H1 (cell line): ENCODE data around the gene FBXO30. TPM values are rescaled to one million over a fixed set of nuclear protein-coding genes. Genes with fewer than 3 reads are reported as not detected.

Experiments used
- CTCF ChIA-PET: fragments of 300-600 bp; sonication (Branson Sonifier 250); formaldehyde crosslinking; loops from one replicate; lab custom pipeline; 2021; ENCODE audit not compliant: partially characterized antibody; lab: Charles Lee
- POLR2A ChIA-PET: fragments of 300-600 bp; sonication (Branson Sonifier 250); formaldehyde crosslinking; loops from one replicate; lab custom pipeline; 2021; ENCODE audit warnings: inconsistent platforms; ENCODE audit not compliant: partially characterized antibody; lab: Charles Lee
- DNase-seq, 2 experiments: peaks; one replicate each; pipeline versions ENCODE4 v3.0.0 to v3.0.0-alpha.2; 2010 to 2022; ENCODE audit warnings: low spot score in 2 of 2, low read depth in 1 of 2, mixed read lengths in 1 of 2
- FAIRE-seq: peaks from 2 replicates; lab custom pipeline; 2011; peaks lifted over from hg19 to GRCh38; lab: Jason Lieb, UNC
- H2AFZ ChIP-seq: 2 replicates; pipeline ENCODE4 v1.8.1; 2012; ENCODE audit warnings: low read length, inconsistent platforms
- H2AK5ac ChIP-seq: 2 replicates; pipeline ENCODE4 v1.6.1; 2013; ENCODE audit warnings: low read depth, low read length
- H2BK120ac ChIP-seq: replicated peaks from 2 replicates; pipeline ENCODE3; 2013; ENCODE audit warnings: low read depth, low read length, inconsistent platforms
- H2BK12ac ChIP-seq: 2 replicates; pipeline ENCODE4 v1.6.1; 2013; ENCODE audit warnings: low read depth, low read length
- H2BK15ac ChIP-seq: 2 replicates; pipeline ENCODE4 v1.6.1; 2013; ENCODE audit warnings: low read length
- H2BK20ac ChIP-seq: 2 replicates; pipeline ENCODE4 v1.6.1; 2013; ENCODE audit warnings: low read length
- H2BK5ac ChIP-seq: 2 replicates; pipeline ENCODE4 v1.6.1; 2013; ENCODE audit warnings: low read depth, low read length
- H3K14ac ChIP-seq: 2 replicates; pipeline ENCODE4 v1.6.1; 2013; ENCODE audit warnings: inconsistent platforms; ENCODE audit not compliant: insufficient read length
- H3K18ac ChIP-seq: 2 replicates; pipeline ENCODE4 v1.6.1; 2013; ENCODE audit warnings: low read length; ENCODE audit errors: extremely low read depth
- H3K23ac ChIP-seq: 2 replicates; pipeline ENCODE4 v1.6.1; 2013; ENCODE audit warnings: inconsistent platforms; ENCODE audit not compliant: insufficient read length
- H3K23me2 ChIP-seq: 2 replicates; pipeline ENCODE4 v1.6.1; 2013; ENCODE audit warnings: low read depth, low read length
- H3K27ac ChIP-seq: 2 replicates; pipeline ENCODE4 v1.6.1; 2011; ENCODE audit warnings: low read depth, low read length, inconsistent platforms
- H3K27me3 ChIP-seq, 4 experiments: replicated peaks in 1 of 4; 1 replicate in 1 of 4; 2 replicates in 3 of 4; pipeline versions ENCODE4 v1.6.1 to v1.8.1; 2011 to 2013; ENCODE audit warnings: low read length in 3 of 4, mild to moderate bottlenecking in 3 of 4, inconsistent platforms in 2 of 4, mixed read lengths in 2 of 4, moderate library complexity in 1 of 4; ENCODE audit not compliant: control insufficient read depth in 3 of 4, insufficient read depth in 3 of 4; ENCODE audit errors: extremely low read depth in 1 of 4
- H3K36me3 ChIP-seq, 4 experiments: 2 replicates each; pipeline versions ENCODE4 v1.6.1 to v1.8.1; 2011 to 2013; ENCODE audit warnings: mild to moderate bottlenecking in 4 of 4, low read length in 3 of 4, moderate library complexity in 2 of 4, control low read depth in 1 of 4, inconsistent platforms in 1 of 4; ENCODE audit not compliant: insufficient read depth in 4 of 4, control insufficient read depth in 2 of 4
- H3K4ac ChIP-seq: replicated peaks from 2 replicates; pipeline ENCODE3; 2013; ENCODE audit warnings: low read length, low read depth, mixed read lengths, inconsistent platforms; ENCODE audit not compliant: insufficient read length
- H3K4me1 ChIP-seq, 4 experiments: replicated peaks in 1 of 4; 1 replicate in 1 of 4; 2 replicates in 3 of 4; pipeline versions ENCODE4 v1.6.1 to v1.8.1; 2011 to 2013; ENCODE audit warnings: low read length in 3 of 4, inconsistent platforms in 2 of 4, mixed read lengths in 1 of 4; ENCODE audit not compliant: insufficient read depth in 4 of 4, control insufficient read depth in 3 of 4
- H3K4me2 ChIP-seq, 2 experiments: 2 replicates each; pipeline versions ENCODE4 v1.6.1 to v1.8.1; 2011 to 2013; ENCODE audit warnings: low read depth in 2 of 2, low read length in 2 of 2, control low read depth in 1 of 2, inconsistent platforms in 1 of 2, mild to moderate bottlenecking in 1 of 2; ENCODE audit not compliant: insufficient read depth in 1 of 2
- H3K4me3 ChIP-seq, 4 experiments: fragments of 200-600, 300-600 bp in 1 of 4; sonication (generic), shearing (Covaris generic), sonication (Bioruptor Twin) in 1 of 4; 2 replicates each; pipeline versions ENCODE4 v1.5.1 to v1.8.1; 2011 to 2016; ENCODE audit warnings: low read length in 4 of 4, low read depth in 3 of 4, control low read depth in 2 of 4, inconsistent platforms in 2 of 4, mild to moderate bottlenecking in 2 of 4, mixed read lengths in 1 of 4, moderate library complexity in 1 of 4; ENCODE audit not compliant: insufficient read depth in 2 of 4; ENCODE audit errors: extremely low read depth in 1 of 4
- H3K56ac ChIP-seq: replicated peaks from 2 replicates; pipeline ENCODE3; 2013; ENCODE audit warnings: low read depth, mild to moderate bottlenecking, mixed read lengths, low read length, inconsistent platforms; ENCODE audit not compliant: insufficient read length
- H3K79me1 ChIP-seq: 2 replicates; pipeline ENCODE4 v1.6.1; 2013; ENCODE audit warnings: low read depth, low read length, control low read depth
- H3K79me2 ChIP-seq, 2 experiments: 2 replicates each; pipeline versions ENCODE4 v1.6.1 to v1.8.1; 2012 to 2013; ENCODE audit warnings: low read length in 2 of 2, mild to moderate bottlenecking in 2 of 2, inconsistent platforms in 1 of 2; ENCODE audit not compliant: insufficient read depth in 2 of 2, control insufficient read depth in 1 of 2
- H3K9ac ChIP-seq, 4 experiments: replicated peaks in 1 of 4; 1 replicate in 1 of 4; 2 replicates in 3 of 4; pipeline versions ENCODE4 v1.6.1 to v1.8.1; 2011 to 2013; ENCODE audit warnings: low read depth in 3 of 4, low read length in 3 of 4, control low read depth in 2 of 4, mild to moderate bottlenecking in 2 of 4, moderate library complexity in 2 of 4, inconsistent platforms in 1 of 4; ENCODE audit errors: extremely low read depth in 1 of 4
- H3K9me3 ChIP-seq, 2 experiments: 2 replicates each; pipeline versions ENCODE4 v1.6.1 to v1.8.1; 2012 to 2013; ENCODE audit warnings: mild to moderate bottlenecking in 2 of 2, moderate library complexity in 2 of 2, control low read depth in 1 of 2, inconsistent platforms in 1 of 2, low read depth in 1 of 2, low read length in 1 of 2, mixed read lengths in 1 of 2; ENCODE audit not compliant: insufficient read depth in 2 of 2
- H4K20me1 ChIP-seq, 2 experiments: replicated peaks in 1 of 2; 2 replicates each; pipeline versions ENCODE3 to v1.8.1; 2011 to 2013; ENCODE audit warnings: inconsistent platforms in 2 of 2, low read length in 2 of 2, mild to moderate bottlenecking in 1 of 2; ENCODE audit not compliant: insufficient read depth in 2 of 2, control insufficient read depth in 1 of 2
- H4K5ac ChIP-seq: 2 replicates; pipeline ENCODE4 v1.6.1; 2013; ENCODE audit warnings: low read length, low read depth, mixed read lengths, inconsistent platforms; ENCODE audit not compliant: insufficient read length
- H4K8ac ChIP-seq: 2 replicates; pipeline ENCODE4 v1.8.0; 2013; ENCODE audit warnings: mild to moderate bottlenecking, moderate library complexity, low read length, inconsistent platforms; ENCODE audit not compliant: insufficient read depth; ENCODE audit errors: extremely low read depth
- H4K91ac ChIP-seq: replicated peaks from 2 replicates; pipeline ENCODE3; 2013; ENCODE audit warnings: low read length, mixed read lengths, inconsistent platforms; ENCODE audit not compliant: insufficient read length
- WGBS, 2 experiments: shearing (Covaris generic) in 1 of 2; methylation state at CpG; one replicate each; pipeline versions ENCODE4 v1.1.6 to v1.1.7; 2013 to 2015; ENCODE audit warnings: low lambda C conversion rate in 2 of 2, mixed read lengths in 2 of 2, inconsistent platforms in 1 of 2, low coverage in 1 of 2, missing lambda C conversion rate in 1 of 2; ENCODE audit not compliant: insufficient replicate concordance in 2 of 2, insufficient coverage in 1 of 2, insufficient read length in 1 of 2; ENCODE audit errors: extremely low coverage in 1 of 2, missing lambda C conversion rate in 1 of 2; 5-methylcytosine and 5-hydroxymethylcytosine counted together
- polyA plus RNA-seq, 7 experiments: library from polyadenylated mRNA; depleted of rRNA in 3 of 7; stranded (reverse) in 5 of 7; unstranded in 2 of 7; fragments of >200 nt in 5 of 7; fragments of 200-250 nt in 2 of 7; gene quantifications; 1 replicate in 5 of 7; 2 replicates in 1 of 7; 4 replicates in 1 of 7; pipeline versions ENCODE4 v1.2.1 to v1.2.3, GENCODE V29; 2011 to 2013; ENCODE audit warnings: missing spikeins in 2 of 7, mixed read lengths in 2 of 7
- total RNA-seq: library from RNA; stranded (reverse); fragmentation: NEBNext Ultra II Directional; extraction: Animal tissue kit (Norgen Biotek cat#: 25700); gene quantifications from 2 replicates; pipeline ENCODE4 v1.2.1, GENCODE V29; 2021

Gene FBXO30
- total and polyA plus RNA-seq, 2 of the 8 experiments (the other 6 are each of a cell fraction or from before 2014, with no cell fraction given), result 3.9 to 18.3 TPM

DNA sequence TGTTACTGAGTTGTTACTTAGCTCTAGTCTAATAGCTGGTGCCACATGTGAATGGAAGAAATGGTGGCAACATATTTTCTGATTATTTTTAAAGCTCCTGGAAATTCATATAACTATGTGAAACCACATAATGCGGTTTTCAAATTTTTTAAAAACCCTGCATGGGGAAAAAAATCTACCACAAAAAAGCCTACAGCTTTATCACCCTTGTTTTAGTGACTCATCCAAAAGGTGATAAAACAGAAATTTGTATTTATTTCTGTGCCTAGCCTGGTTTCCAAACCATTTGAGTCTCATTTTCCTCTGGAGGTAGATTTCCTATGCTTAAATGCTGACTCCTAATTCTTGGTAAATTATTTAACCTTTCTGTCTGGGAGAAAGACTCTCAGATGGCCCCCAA lies 5.4 kb upstream of the FBXO30 start:
- no peak overlapping the region for H3K9ac ChIP-seq
- no peak overlapping the region for H2AFZ ChIP-seq
- peaks cover 4% of the 10 kb centered on the region for H3K23me2 ChIP-seq
- H3K4ac ChIP-seq, result no peak overlapping the region
- H3K79me2 ChIP-seq, result 0 out of 4 replicates have a peak, but pooled peaks cover 0 to 4% of the 10 kb centered on the region in 2 experiments
- H2AK5ac ChIP-seq, result no peak overlapping the region
- WGBS, 2 experiments, result 82% methylated on average over 1 of the region's 1 CpG; no CpG with 5 or more reads in 1 of the 2 experiments
- peaks cover 0 to 5% (median 2%) of the 10 kb centered on the region in 4 experiments; a peak in 3 of 7 replicates for H3K4me1 ChIP-seq
- no peak overlapping the region for H3K56ac ChIP-seq
- H3K4me2 ChIP-seq, result no peak overlapping the region
- H3K27ac ChIP-seq, result no peak overlapping the region
- H3K4me3 ChIP-seq, result no peak overlapping the region
- H2BK12ac ChIP-seq, result no peak overlapping the region
- no peak overlapping the region for H3K18ac ChIP-seq
- no peaks in the 10 kb centered on the region for H3K79me1 ChIP-seq
- no peaks in the 10 kb centered on the region for H3K36me3 ChIP-seq
- H2BK5ac ChIP-seq, result no peak overlapping the region
- no peak overlapping the region for H2BK15ac ChIP-seq
- H4K91ac ChIP-seq, result no peak overlapping the region
- ChIA-PET CTCF (interaction anchor here (1.7 kb wide), 1 partner anchor 68 kb away, joined by 4 read pairs; no protein-coding TSS in a partner anchor), POLR2A (no interaction called here)
- no peaks in the 10 kb centered on the region for H3K27me3 ChIP-seq
- FAIRE-seq (no peak), DNase-seq (no peak)
- H4K20me1 ChIP-seq, result no peaks in the 10 kb centered on the region
- no peak overlapping the region for H3K14ac ChIP-seq
- no peak overlapping the region for H4K5ac ChIP-seq
- H3K23ac ChIP-seq, result no peak overlapping the region
- no peak overlapping the region for H4K8ac ChIP-seq
- H2BK120ac ChIP-seq, result no peak overlapping the region
- H2BK20ac ChIP-seq, result no peak overlapping the region
- no peaks in the 10 kb centered on the region for H3K9me3 ChIP-seq
